HepG2 (cell line): Measurements from ENCODE around the gene EIF5A. TPM values are rescaled to one million over a fixed set of nuclear protein-coding genes. Genes with fewer than 3 reads are reported as not detected.
A peak's percentile ranks its signal among the peaks of the same experiment; 100 is the strongest.

ENCODE experiments used
- ATF3 ChIP-seq: sonication (generic); formaldehyde crosslinking; IDR thresholded peaks from 2 replicates; pipeline ENCODE4 v1.4.0; 2020; ENCODE audit warnings: missing genetic modification reagents
- HIVEP1 ChIP-seq: sonication (generic); formaldehyde crosslinking; IDR thresholded peaks from 2 replicates; pipeline ENCODE4 v1.4.0; 2020; ENCODE audit warnings: mild to moderate bottlenecking, missing genetic modification reagents
- HOXA7 ChIP-seq: sonication (generic); formaldehyde crosslinking; IDR thresholded peaks from 2 replicates; pipeline ENCODE4 v1.8.1; 2022; ENCODE audit warnings: mild to moderate bottlenecking, missing genetic modification reagents, moderate library complexity
- MAFF ChIP-seq: IDR thresholded peaks from 2 replicates; pipeline ENCODE4 v1.6.1; 2011; ENCODE audit warnings: low read depth, low read length, improper control_type of control experiment
- NAIF1 ChIP-seq: sonication (generic); formaldehyde crosslinking; IDR thresholded peaks from 2 replicates; pipeline ENCODE4 v1.5.0; 2020; ENCODE audit warnings: mild to moderate bottlenecking, missing genetic modification reagents, borderline replicate concordance
- NBN ChIP-seq: fragments of 450-650 bp; conservative IDR thresholded peaks from 2 replicates; pipeline ENCODE4 v1.6.1; 2017
- PRDM15 ChIP-seq: sonication (generic); formaldehyde crosslinking; IDR thresholded peaks from 2 replicates; pipeline ENCODE4 v1.4.0; 2020; ENCODE audit warnings: missing genetic modification reagents
- U2AF2 ChIP-seq: fragments of 200-400 bp; formaldehyde crosslinking; IDR thresholded peaks from 2 replicates; pipeline ENCODE4 v1.6.1; 2017; ENCODE audit warnings: low read depth, mild to moderate bottlenecking, low read length
- ZBTB3 ChIP-seq: sonication (generic); formaldehyde crosslinking; IDR thresholded peaks from 2 replicates; pipeline ENCODE4 v1.4.0; 2020; ENCODE audit warnings: low read depth, mild to moderate bottlenecking, moderate library complexity, missing genetic modification reagents, borderline replicate concordance
- ZNF407 ChIP-seq: sonication (generic); formaldehyde crosslinking; IDR thresholded peaks from one replicate; pipeline ENCODE4 v1.5.1; 2020; ENCODE audit warnings: mild to moderate bottlenecking, missing genetic modification reagents; ENCODE audit errors: not compliant biosample characterization
- ZNF512 ChIP-seq: sonication (generic); formaldehyde crosslinking; IDR thresholded peaks from 2 replicates; pipeline ENCODE4 v1.4.0; 2020; ENCODE audit warnings: mild to moderate bottlenecking, missing genetic modification reagents
- ZNF576 ChIP-seq: sonication (generic); formaldehyde crosslinking; IDR thresholded peaks from 2 replicates; pipeline ENCODE4 v1.4.0; 2020; ENCODE audit warnings: mild to moderate bottlenecking, missing genetic modification reagents
- ZNF614 ChIP-seq: IDR thresholded peaks from 2 replicates; pipeline ENCODE4 v1.6.1; 2018; ENCODE audit warnings: missing biosample characterization, missing genetic modification reagents, inconsistent platforms, borderline replicate concordance
- ZNF724P ChIP-seq: sonication (generic); formaldehyde crosslinking; IDR thresholded peaks from 2 replicates; pipeline ENCODE4 v1.8.0; 2022; ENCODE audit warnings: missing genetic modification reagents, borderline replicate concordance
- polyA plus RNA-seq, 8 experiments: library from polyadenylated mRNA; depleted of rRNA in 3 of 8; stranded (reverse) in 7 of 8; unstranded in 1 of 8; fragments of >200 nt; fragmentation: Illumina TruSeq in 4 of 8; extraction: Trizol in 4 of 8; gene quantifications; 2 replicates each; pipeline versions ENCODE4 v1.2.1 to v1.2.3, GENCODE V29; 2011 to 2016; ENCODE audit warnings: low read depth in 4 of 8, missing spikeins in 1 of 8, mixed read lengths in 1 of 8; ENCODE audit not compliant: insufficient read depth in 1 of 8
- total RNA-seq, 5 experiments: library from RNA; depleted of rRNA; stranded (reverse); fragments of >200 nt; fragmentation: Illumina TruSeq; extraction: Trizol; gene quantifications; 2 replicates each; pipeline ENCODE4 v1.2.3, GENCODE V29; 2016; ENCODE audit warnings: low read depth in 1 of 5

Gene EIF5A
- total and polyA plus RNA-seq, 2 of the 13 experiments (the other 11 are each of a cell fraction or from before 2014, with no cell fraction given) = 319 to 337 TPM

GRCh38 chr17:7258731-7259554 lies 48.5 kb upstream of the EIF5A start (continued):
- TF ChIP-seq ZBTB3 (CRISPR knock-in tag) (no peak), U2AF2 (no peak), HIVEP1 (CRISPR knock-in tag) (peak; percentile 79), MAFF (no peak), PRDM15 (no peak), ZNF512 (CRISPR knock-in tag) (no peak), ZNF724P (CRISPR knock-in tag) (no peak), ATF3 (CRISPR knock-in tag) (peak; percentile 89), NAIF1 (CRISPR knock-in tag) (peak; percentile 76; the same call in 1 of the 2 replicates), HOXA7 (no peak), ZNF576 (no peak), ZNF614 (CRISPR knock-in tag) (no peak), NBN (no peak), ZNF407 (CRISPR knock-in tag) (peak; percentile 51)
